HG02973 (cell line): Measurements from ENCODE around the gene DPP3.
A peak's percentile ranks its signal among the peaks of the same experiment; 100 is the strongest.

Experiments
- ATAC-seq: cut with Tn5 transposase; IDR thresholded peaks from one replicate; pipeline ENCODE4 v1.9.1; 2021; ENCODE audit warnings: moderate library complexity; ENCODE audit not compliant: unreplicated experiment

DPP3 gene

GRCh38 chr11:66479394-66480116, 679 bp upstream of the DPP3 start:
- no peak for ATAC-seq

GRCh38 chr11:66484806-66485380, 4.7 kb downstream of the DPP3 start:
- no peak for ATAC-seq

GRCh38 chr11:66488957-66489356, 8.7 kb downstream of the DPP3 start:
- no peak for ATAC-seq

DNA sequence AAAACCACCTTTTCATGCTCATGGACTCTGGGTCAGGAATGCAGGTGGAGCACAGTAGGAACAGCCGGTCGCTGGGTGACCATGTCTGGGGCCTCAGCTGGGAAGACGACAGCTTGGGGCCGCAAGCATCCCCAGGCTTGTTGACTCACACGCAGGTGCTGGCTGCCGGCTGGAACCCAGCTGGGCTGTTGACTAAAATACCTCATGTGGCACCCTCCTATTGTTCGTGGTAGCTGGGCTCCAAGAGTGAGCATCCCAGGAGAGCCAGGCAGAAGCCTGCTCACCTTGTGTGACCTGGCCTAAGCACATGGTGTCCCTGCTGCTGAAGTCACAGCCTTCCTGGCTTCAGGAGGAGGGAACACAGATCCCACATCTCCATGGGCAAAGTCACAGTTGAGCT, 9.4 kb downstream of the DPP3 start:
- ATAC-seq: no peak

- no peak for ATAC-seq
Measured at GRCh38 chr11:66491315-66491935, 11.2 kb downstream of the DPP3 start.

DNA sequence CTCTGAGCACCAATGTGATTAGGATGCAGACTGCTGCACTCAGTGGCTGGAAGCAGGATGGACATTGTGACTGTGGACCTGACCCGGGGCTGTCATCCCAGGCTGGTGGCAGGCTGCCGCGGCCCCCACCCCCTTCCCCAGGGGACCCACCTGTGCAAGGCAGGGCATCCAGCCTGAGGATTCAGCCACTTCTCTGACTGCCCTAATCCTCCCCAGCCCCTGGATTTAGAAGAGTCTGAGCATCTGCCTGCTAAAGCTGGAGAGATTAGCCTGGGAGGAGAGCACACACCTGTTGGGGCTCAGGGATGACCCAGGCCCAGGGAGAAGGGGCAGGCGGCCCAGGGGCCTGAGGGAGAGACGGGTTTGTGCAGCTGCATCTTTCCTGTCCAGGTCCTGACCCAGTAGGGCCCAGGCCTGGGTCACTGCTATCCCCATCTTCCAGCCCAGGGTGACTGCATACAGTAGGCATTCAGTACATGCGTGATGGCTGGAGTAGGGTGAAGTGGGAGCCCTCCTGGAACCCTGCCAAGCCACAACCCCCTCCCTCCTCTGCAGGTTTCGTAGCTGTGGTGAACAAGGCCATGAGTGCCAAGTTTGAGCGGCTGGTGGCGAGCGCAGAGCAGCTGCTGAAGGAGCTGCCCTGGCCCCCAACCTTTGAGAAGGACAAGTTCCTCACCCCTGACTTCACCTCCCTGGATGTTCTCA, 12.1 kb downstream of the DPP3 start:
- ATAC-seq: no peak

DNA sequence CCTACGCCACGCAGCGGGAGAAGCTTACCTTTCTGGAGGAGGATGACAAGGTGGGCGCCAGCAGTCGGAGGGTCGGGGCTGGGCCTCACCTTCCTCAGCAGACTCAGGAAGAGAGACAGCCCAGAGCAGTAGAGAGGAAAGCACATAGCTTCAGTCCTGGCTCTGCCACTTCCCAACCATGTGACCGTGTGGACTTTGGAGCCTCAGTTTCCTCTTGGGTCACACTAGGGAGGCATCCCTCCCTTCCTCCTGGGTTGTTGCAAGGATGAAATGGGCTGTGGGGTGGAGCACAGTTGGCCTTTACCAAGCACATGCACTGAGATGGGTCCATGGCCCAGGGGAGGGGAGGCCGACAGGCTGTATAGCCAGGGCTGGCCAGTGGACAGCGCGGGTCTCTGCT, 12.9 kb downstream of the DPP3 start:
- ATAC-seq: no peak

- no peak for ATAC-seq
Measured at GRCh38 chr11:66494458-66494857, 14.2 kb downstream of the DPP3 start.

DNA sequence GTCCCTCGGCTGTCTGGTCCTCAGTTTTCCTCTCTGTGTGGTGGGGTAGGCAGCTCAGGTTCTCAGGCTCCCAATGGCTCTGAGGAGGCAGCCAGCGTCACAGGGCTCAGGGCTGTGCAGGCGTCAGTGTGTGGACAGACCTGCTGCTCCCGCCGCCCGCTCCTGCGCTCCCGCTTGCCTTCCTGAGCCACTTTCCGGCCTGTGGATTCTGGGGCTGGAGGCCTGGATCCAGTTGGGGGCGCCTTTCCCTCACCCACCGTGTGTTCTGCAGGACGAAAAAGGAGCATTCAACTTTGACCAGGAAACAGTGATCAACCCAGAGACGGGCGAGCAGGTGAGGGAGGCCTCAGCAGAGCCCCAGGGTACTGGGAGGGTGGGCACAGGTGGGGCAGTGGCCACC, 14.7 kb downstream of the DPP3 start:
- ATAC-seq: no peak

- no peak for ATAC-seq
Measured at GRCh38 chr11:66495401-66495854, 15.2 kb downstream of the DPP3 start.

GRCh38 chr11:66497206-66497605, 17.0 kb downstream of the DPP3 start:
- ATAC-seq: no peak

DNA sequence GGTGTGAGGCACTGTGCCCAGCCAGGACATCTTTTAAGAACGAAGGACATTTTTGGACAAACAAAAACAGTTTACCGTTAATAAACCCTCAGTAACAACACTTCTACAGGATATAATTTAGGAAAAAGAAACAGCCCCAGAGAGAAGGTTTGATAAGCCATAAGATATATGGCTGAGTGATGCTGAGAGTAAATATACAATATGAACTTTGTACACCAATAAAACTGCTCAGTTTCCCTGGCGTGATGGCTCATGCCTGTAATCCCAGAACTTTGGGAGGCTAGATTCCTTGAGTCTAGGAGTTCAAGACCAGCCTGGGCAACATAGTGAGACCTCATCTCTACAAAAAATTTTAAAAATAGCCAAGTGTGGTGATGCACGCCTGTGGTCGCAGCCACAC, 18.3 kb downstream of the DPP3 start:
- ATAC-seq: no peak

GRCh38 chr11:66505276-66505816, 25.1 kb downstream of the DPP3 start:
- ATAC-seq: no peak

- ATAC-seq: no peak
Measured at GRCh38 chr11:66509131-66509561, 28.9 kb downstream of the DPP3 start.

- peak; percentile 70 for ATAC-seq
Measured at GRCh38 chr11:66510271-66510989, 30.2 kb downstream of the DPP3 start, which contains the start of gene BBS1. TSS of gene BBS1 (plus strand) at chr11:66510635. CDS start at chr11:66510660, 25 bp downstream.

DNA sequence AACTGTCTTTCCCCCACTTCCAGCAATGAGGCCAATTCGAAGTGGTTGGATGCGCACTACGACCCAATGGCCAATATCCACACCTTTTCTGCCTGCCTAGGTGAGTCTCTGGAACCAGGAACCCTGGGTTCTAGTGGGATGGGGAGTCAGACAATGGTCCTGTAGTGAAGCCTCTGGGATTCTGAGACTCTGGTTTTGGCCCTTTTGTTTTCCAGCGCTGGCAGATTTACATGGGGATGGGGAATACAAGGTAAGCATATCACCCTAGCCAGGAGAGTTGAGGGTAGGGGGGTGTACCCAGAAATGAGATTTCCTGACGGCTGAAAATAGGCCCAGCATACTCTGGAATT, 30.7 kb downstream of the DPP3 start:
- ATAC-seq: peak; percentile 7

GRCh38 chr11:66523611-66524010, 43.4 kb downstream of the DPP3 start:
- no peak for ATAC-seq

DNA sequence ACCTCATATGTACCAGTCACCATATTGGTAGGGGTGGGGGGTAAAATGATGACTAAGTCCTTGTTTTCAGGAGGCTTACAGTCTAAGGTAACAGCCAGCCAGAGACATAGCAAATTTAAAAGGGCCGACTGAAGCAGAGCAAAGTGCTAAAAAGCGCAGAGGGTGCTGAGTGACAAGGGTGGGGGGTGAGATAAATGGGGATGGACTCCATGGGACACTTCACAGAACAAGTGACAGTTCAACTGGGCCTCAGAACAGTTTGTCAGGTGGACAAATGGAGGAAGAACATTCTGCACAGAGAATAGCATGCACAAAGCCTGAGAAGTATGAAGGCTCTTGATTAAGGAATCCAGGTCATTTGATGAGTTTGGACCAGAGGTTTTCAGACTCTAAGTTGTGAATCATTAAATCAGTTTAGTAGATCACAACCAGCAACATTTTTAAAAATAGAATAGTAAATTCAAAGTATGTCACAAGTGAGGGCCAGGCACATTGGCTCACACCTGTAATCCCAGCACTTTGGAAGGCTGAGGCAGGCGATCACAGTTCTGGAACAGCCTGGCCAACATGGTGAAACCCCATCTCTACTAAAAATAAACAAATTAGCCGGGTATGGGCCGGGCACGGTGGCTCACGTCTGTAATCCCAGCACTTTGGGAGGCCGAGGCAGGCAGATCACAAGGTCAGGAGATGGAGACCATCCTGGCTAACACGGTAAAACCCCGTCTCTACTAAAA, 44.2 kb downstream of the DPP3 start:
- no peak for ATAC-seq

GRCh38 chr11:66529069-66529468, 48.8 kb downstream of the DPP3 start:
- no peak for ATAC-seq

DNA sequence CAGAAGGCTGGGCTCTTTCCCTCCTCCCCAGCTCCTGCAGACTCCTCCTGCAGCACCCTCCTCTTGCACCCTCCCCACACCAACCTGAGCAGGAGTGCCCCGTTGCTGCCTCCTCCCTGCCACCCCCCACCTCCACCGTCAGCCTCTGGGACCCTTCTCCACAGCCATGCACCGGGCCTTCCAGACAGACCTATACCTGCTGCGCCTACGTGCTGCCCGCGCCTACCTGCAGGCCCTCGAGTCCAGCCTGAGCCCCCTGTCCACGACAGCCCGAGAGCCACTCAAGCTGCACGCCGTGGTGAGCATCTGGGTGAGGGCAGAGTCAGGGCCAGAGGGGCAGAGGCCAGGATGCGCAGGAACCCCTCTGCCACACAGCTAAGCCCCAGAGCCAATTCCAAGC, 49.4 kb downstream of the DPP3 start:
- ATAC-seq: no peak
